ENCODE results near the gene HYCC1.
"Not testable (repeated sequence)": the region's sequence is repeated elsewhere in the genome, so short reads cannot be mapped to it uniquely, and the experiment has no call there.

Gene HYCC1

GRCh38 chr7:22983257-22983855 is 30.6 kb downstream of the HYCC1 start:
- no peak for DNase-seq

GRCh38 chr7:22980422-22980821 is 33.5 kb downstream of the HYCC1 start:
- DNase-seq, result no peak

- no peak for DNase-seq
These were observed 34.1 kb downstream of the HYCC1 start for GRCh38 chr7:22979861-22980260.

GRCh38 chr7:22979251-22979650 is 34.7 kb downstream of the HYCC1 start:
- DNase-seq, result no peak

GRCh38 chr7:22974636-22975035 is 39.3 kb downstream of the HYCC1 start:
- not testable (repeated sequence) for DNase-seq

GRCh38 chr7:22972207-22972606 is 41.7 kb downstream of the HYCC1 start:
- DNase-seq, result no peak

GRCh38 chr7:22969010-22969431 is 44.9 kb downstream of the HYCC1 start:
- DNase-seq, result no peak

Measured in NCI-H526 treated with DMSO at 0.1 percent for 48 hours (cell line).